PC-3 (cell line): Measurements from ENCODE around the gene IGFL1.

Source experiments
- CTCF ChIP-seq: fragments of 300-600 bp; sonication (generic); conservative IDR thresholded peaks from 2 replicates; pipeline ENCODE4 v1.5.1; 2017; ENCODE audit warnings: antibody characterized with exemption, low read depth, mild to moderate bottlenecking, low read length
- EZH2 ChIP-seq: fragments of 300-600 bp; sonication (generic); IDR thresholded peaks from one replicate; pipeline ENCODE4 v1.6.1; 2017; ENCODE audit warnings: antibody characterized with exemption, mild to moderate bottlenecking, low read length; ENCODE audit not compliant: unreplicated experiment

GRCh38 chr19:46270521-46271256 is 41.1 kb downstream of the IGFL1 start:
- TF ChIP-seq CTCF (no peak), EZH2 (no peak)
